ENCODE data around the gene CPXM2. TPM values are rescaled to one million over a fixed set of nuclear protein-coding genes. Genes with fewer than 3 reads are reported as not detected.

CPXM2 gene
- total RNA-seq: 17.9 TPM
- long read RNA-seq, transcript CPXM2-201 (14 exons, 3,554 nt): major isoform, 9 of 36 reads
- long read RNA-seq, partial matches to known transcripts: 18 of 36 reads
- long read RNA-seq, other reads (novel, unspliced or antisense): 9 of 36 reads

DNA sequence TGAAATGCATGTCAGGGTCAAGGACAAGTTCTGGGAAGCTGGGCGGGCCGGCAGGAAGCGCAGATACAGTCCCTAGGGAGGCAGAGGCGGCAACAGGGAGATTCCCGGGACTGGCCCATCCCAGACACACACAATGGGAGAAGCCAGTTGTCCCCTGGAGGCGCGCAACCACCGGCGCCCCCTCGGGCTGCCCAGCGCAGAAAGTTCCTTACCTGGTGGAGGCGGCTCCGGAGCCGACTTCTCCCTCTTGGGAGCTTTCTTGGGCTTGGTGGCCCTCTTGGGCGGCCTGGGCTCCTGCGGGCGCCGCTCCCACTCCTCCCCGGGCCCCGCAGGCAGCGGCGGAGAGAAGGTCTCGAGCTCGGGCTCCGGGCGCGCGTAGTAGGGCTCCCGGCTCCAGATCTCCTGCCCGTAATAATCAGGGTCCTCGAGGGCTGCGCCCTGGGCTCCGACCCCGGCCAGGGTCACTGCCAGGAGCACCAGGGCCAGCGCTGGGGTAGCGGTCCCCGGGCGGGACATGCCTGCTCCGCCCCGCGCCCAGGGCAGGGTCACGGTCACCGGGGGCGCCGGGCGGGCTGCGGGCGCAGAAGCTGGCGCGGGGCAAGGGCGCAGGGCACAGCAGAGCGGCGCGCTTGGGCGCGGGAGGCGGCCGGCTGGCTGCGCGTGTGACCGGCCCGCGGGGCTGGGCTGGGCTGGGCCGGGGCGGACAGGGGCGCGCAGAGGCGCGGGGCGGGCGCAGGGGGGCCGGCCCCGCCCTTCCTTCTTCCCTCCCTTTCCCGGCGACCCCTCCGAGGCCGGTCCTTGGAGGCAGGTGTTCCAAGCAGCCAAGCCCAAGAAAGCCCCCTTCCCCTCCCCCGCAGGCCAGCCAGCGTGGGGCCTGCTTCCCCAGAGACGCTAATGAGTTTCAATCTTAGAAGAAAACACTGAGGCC is at the start of gene CPXM2:
TSS of gene CPXM2 (minus strand) at position 664 of the 928 bp plus-strand sequence. CDS start at position 516, 148 bp downstream.
- no peak for DNase-seq (ENCODE audit: low spot score)

DNA sequence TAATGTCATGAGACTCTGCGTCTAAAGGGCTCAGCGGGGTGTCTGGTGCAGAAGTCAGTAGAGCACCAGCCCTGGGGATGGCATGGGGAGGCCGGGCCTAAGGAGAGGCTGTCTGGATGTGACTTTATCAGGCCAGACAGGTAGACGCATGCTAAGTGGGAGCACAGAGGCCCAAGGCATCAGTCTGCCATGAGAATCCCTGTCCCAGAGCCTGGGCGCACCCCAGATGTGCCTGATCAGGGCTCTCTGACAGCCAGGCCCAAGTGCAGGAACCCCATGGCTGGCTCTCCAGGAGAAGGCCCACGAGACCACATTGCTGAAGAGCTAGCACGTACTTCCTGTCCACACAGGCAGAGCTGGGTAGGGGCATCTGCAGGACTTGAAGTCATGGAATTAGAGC is 48.0 kb upstream of the CPXM2 start:
- no peak for DNase-seq (ENCODE audit: low spot score)

DNA sequence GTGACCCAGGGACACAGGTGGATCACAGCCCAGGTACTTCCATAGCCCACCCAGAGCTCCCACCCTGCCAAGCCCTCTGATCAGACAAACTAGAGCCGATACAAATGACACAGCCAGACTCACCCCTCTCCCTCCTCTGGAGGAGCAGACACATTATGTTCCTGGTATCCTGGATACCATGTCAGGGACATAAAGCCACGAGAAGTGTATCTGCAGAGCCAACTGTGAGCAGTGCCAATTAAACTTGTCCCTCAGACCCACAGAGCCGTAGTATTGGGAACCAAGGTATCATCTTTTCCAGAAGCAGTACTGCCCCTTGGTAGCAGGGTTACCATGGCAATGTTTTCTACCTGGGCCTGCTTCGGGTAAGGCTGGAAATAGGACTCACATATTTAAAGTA is 47.3 kb upstream of the CPXM2 start:
- no peak for DNase-seq (ENCODE audit: low spot score)

DNA sequence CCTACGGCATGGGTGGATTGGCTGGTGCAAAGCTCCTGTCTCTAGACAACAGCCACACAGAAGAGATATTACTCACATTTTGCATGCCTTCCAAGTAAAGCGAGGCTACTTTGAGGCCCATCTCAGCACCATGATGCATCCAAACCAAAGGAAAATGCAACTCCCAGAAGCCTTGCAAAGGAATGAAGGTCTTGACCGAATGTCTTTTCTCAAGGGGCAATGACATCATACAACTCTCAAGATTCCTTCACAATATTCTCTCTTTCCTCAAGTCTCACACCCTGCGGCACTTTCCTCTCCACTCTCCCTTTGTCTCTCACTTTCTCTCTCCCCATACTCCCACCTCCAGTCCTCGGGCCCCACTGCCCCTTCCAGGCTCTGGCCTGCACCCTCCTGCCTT is 44.8 kb upstream of the CPXM2 start:
- no peak for DNase-seq (ENCODE audit: low spot score)

DNA sequence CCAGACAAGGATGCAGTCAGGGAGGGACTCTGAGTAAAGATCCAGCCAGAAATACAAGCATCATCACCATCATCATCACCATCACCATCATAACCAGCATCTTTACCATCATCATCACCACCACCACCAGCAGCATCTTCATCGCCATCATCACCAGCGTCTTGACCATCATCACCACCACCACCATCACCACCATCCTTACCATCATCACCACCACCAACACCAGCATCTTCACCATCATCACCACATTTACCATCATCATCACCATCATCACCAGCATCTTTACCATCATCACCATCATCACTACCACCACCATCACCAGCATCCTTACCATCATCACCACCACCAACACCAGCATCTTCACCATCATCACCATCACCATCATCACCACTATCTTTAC is 44.1 kb upstream of the CPXM2 start:
- no peak for DNase-seq (ENCODE audit: low spot score)

DNA sequence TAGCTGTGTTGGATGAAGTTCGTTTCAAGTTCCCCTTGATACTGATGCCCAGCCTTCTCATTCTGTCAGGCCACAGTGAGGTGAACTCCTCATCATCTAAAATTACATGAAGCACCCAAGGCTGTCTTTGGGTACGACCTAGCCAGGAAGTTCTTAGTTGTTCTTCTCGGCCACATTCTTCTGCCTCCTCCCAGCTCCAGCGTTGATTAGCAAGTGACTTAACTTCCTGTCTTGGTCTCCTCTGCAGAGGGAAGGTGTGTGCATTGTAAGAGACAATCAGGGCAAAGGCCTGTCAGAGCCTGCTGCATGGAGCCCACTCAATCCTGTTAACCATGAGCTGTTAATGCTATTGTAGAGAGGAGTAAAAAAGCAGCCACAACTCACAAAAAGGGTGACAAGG is 43.2 kb upstream of the CPXM2 start:
- no peak for DNase-seq (ENCODE audit: low spot score)

DNA sequence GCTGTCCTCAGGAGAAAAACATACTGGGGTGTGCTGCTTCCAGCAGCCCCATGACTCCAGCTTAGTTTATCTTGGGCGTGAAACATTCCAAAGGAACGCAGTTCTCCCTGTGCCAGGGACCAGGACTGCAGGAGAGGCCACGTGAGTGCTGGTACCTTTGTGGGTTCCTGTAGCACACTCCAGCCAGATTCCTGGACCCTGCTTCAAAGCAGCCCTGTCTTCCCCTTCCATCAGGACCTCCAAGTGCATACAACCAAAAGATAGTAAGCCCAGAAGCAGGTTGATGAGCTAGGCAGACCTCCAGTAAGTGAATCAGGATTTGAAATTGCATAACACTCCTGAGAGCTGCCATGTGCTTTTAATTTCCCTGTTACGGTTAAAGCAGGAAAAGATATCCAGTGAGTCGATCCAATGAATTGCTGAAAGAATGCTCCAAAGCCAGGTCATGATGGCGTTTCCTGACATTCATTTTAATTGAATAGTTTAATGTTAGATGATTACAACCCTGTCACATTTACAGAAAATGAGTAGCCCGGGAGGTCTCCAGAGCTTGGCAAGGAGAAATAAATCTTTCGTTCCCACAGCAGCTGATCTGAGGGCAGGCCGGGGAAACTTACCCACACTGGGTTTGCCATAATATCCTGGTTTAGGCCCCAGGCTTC is 38.9 kb upstream of the CPXM2 start:
- DNase-seq (ENCODE audit: low spot score): no peak

DNA sequence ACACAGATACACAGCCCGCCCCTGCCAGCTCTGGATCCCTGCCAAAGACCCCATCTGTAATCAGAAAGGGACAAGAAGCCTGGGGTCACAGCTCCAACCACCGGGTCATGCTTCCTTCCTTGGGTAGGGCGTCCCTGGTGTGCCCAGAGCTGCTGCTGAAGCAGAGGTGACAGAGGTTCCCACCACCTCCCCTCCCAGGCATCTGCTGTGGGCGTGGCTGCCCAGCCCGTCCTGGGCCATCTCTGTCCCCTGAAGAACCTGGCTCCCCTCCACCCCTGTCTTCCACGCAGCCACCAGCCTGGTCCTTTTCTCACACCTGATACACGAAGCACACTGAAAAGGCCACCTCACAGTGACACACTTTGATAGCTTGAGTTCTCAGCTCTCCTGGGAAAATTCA is 38.2 kb upstream of the CPXM2 start:
- no peak for DNase-seq (ENCODE audit: low spot score)

DNA sequence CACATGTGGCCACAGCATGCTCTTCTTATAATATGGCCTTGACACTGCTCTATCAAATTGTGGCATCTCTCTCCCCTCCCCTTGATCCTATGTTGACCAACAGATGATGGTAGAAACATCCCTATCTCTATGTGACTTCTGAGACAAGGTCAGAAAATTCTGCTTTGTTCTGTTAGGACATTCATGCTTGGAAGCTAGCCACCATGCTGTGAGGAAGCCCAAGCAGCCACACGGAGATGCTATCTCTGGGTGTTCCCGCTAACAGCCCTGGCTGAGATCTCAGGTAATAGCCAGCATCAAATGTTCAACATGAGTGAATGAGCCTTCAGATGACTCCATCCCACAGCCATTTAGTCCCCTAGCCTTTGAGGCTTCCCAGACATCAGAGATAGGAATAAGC is 36.8 kb upstream of the CPXM2 start:
- DNase-seq (ENCODE audit: low spot score): no peak

DNA sequence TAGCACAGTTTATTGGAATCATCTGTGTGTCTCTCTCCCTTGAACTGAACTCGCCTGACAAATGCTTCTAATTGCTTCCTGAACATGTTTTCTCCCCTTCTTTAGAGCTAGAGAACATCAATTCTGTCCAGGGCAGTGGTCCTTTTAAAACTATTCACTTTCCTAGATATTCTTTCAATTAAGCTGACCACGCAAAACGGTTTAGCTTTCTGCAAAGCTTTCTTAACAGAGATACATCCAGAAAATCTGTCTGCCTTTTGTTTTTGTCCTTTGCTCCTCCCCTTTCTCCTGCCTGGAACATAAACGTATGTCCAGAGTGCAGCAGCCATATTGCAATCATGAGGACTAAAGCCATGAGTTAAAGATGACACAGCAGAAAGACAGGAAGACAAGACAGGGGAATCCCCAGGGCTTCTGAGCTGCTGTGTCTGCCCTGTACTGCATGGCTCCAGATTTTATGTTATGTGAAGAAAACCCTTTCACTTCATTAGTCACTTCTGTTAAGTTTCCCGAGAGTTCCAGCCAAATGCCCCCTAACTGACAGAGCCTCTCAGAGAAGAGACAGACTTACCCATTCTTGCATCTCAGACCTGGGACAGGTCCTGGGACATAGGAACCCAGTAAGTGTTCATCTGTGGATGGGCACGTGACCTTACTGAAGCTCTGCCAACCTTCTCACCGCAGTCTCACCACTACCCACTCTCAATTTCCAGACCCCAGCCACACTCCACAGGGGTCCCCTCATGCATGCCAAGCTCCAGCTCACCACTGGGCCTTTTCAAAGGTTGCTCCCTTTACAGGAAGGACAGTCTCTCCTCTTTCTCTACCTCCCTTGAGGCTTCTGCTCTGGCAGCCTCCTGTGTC is 35.0 kb upstream of the CPXM2 start:
- DNase-seq (ENCODE audit: low spot score): no peak

DNA sequence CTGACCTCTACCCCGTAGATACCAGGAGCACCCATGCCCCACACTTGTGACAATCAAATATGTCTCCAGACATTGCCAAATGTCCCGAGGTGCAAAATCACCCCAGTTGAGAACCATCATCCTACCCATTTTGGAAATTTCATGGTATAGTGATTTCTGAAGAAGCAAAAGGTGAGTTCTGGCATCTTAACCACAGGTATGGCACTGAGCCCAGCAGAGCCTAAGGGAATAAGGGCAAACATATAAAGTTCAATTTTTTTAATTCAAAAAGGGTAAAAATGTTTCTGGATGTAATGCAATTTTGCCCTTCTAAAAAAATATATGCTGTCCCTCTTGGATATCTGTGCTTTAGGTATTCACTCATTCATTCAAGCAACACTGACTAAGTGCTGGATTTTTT is 30.5 kb upstream of the CPXM2 start:
- DNase-seq (ENCODE audit: low spot score): no peak

DNA sequence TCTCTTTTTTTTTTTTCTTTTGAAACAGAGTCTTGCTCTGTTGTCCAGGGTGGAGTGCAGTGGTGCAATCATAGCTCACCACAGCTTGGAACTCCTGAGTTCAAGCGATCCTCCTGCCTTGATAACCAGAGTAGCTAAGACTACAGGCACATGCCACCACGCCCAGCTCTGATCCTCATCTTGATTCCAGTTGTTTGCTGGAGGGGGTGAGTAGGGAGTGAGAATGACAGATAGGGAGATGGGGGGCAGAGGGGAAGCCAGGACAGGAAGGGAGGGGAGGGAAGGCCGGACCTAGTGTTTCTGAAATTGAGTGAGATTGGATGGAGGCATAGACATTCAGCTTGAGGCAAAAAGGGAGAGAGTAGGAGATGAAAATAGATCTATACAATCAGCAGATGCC is 25.2 kb upstream of the CPXM2 start:
- DNase-seq (ENCODE audit: low spot score): no peak

DNA sequence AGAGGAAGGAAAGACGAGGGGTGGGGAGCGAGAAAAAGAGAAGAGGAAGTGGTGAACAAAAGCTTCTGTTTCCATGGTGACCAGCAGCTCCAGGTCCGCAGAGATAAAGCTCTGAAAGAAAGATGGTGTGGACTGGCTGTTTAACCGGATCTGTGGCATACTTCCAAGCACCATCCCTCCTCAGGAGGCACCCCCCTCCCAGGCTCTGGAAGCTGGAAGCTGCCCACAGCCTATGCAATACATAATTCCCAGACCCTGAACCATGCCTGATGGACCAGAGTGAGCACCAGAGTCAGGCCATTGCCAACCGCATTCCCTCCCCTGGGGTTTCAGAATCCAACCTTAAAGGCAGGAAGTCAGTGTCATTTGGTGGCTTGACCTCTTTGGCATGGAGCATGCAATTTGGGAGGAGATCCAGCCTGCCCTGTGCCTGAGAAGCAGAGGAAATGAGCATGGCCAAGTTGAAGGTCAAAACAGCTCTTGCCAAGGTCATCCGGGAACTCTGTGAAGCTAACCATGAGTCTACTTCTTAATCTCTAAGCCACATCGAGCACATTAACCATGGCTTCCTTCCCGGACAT is 22.2 kb upstream of the CPXM2 start:
- DNase-seq (ENCODE audit: low spot score): no peak

DNA sequence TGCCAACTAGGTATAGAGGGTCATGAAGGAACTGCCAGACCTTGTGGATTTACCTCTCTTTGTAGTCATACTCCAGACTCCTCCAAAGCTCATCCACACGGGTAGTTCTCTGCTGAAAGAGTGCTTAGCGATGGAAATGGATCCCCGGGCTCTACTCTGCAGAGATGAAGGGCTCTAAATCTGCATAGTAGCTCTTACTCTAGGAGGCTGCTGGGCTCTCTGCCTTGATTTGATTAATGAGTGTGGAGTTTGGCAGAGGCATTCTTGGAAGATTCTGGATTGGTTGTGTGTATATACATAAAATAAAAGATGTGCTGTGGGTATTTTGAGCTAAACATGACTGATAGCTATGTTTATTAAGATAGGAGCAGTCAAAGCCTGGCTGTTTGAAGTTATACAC is 21.3 kb upstream of the CPXM2 start:
- DNase-seq (ENCODE audit: low spot score): no peak

DNA sequence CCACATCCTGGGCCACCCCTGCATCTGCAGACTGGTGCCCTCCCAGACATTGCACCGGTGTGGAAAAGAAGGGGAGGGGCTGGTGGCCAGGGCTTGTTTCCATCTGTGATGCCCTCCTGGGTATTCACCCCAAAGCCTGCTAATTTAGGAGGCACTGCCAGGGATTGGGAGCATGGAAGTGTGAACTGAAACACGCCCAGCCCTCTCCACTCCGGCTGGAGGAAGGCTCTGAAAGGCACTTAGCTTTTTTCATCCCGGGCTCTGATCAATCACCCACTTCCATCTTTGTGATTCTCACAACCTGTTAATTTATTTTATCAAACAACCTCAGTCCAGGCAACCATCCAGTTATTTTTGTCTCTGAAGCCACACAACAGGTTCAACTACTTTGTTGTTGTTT is 20.9 kb upstream of the CPXM2 start:
- no peak for DNase-seq (ENCODE audit: low spot score)

DNA sequence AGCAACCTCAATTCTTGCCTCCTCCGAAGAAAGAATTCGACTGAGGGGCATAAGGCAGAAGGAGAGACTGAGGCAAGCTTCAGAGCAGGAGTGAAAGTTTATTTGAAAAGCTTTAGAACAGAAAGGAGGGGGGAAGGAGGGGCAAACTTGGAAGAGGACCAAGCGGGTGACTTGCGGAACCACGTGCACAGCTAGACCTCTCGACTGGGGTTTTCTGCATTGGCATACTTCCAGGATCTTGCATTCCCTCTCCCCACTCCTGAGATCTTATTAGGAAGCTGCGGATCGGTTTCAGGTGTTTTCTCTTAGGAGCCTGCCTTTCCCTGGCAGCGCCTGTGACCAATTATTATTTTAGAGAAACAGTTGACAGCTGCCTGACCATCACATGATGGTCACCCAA is 20.3 kb upstream of the CPXM2 start:
- no peak for DNase-seq (ENCODE audit: low spot score)

DNA sequence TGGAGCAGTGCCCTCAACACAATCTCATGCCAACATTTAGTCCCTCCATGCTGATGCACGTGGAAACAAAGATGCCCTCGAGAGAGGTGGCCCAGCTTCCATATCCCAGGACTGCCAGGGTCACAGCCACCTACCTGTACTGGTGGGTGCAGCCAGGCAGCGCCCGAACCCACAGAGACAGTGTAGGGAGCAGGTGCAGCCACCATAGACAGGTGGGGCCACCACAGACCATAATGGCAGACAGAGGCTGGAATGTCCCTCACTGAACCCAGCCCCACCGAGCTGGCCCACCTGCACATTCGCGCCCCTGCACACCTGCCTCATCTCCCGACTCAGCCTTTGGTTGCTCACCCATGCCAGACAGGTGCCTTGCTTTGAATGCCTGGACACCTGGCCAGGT is 18.3 kb upstream of the CPXM2 start:
- no peak for DNase-seq (ENCODE audit: low spot score)

DNA sequence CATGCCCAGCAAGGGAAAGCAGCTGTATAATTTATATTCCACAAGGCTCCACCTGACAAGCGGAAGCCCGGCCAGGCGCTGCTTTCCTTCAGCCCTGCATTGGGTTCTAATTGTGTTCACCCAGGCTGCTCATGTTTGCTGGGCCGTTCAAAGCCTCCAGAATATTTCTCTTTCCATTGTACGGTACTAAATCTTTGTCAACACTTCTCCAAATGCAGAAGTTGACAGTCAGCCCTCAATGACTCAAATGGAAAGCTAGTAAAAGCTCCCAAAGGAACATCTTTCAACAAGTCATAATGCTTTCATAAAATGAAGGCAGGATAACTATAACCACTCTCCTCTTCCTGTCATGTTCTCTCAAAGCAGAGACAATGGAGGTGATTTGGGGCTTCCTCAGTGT is 17.8 kb upstream of the CPXM2 start:
- DNase-seq (ENCODE audit: low spot score): no peak

DNA sequence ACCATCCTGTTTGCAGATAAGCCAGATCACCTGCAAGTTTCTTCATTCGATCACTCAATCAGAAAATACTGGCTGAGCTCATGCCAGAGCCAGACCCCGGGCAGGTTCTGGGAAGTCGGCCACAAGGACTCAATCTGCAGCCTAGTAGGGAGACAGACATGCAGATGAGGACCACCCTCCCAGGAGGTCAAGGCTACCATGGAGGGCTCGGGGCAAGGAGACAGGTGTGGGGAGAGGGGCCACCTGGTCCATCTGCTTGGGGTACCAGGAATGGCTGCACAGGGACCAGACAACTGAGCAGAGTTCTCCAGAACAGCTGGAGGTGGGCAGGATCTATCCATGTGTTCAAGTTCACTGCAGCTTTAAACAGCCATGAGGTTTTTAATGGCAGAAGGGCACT is 16.8 kb upstream of the CPXM2 start:
- no peak for DNase-seq (ENCODE audit: low spot score)

DNA sequence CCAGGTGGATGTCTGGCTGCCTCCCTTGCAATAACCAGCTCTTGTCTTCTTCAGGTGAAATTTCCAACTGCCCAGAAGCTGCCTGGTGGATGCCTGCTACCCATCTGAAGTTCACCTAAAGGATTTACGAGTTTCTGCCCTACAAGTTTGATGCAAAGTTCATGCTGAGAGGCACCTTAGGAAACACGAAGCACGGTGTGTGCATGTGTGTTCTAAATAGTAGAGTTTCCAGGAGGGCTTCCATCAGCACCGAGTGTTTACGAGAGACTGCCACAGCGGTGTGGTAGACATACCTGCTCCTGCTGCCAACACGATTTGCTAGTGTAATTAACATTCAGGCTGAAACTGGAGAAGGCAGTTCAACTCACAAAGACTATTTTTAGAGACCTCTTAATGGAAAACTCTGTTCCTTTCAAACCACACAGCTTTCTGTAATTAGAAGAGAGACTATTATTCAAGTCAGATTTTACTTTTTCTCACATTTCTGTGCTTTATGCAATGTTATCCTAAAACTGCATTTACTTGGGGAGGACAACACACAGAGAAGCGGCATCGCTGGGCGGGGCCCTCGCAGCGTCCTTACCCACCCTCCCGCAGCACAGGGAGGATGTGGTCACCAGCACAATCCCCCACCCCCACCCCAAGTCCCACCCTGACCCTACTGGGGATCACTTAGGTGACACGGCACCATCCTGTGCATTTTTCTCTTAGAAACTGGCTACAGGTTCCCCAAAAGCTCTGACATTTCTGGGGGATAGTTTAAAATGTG is 15.5 kb upstream of the CPXM2 start:
- DNase-seq (ENCODE audit: low spot score): no peak

Measured in mesenteric fat pad (tissue), 1 donor.